A673 (cell line): ENCODE measurements around the gene NGB. TPM values are rescaled to one million over a fixed set of nuclear protein-coding genes. Genes with fewer than 3 reads are reported as not detected.

Source experiments
- BruUV-seq: library from RNA; stranded (reverse); fragments of 400-500 nt; replicated peaks from 2 replicates; lab custom pipeline; 2021; lab: Mats Ljungman, UMichigan
- CTCF ChIA-PET: fragments of 300-600 bp; sonication (Branson Sonifier 250); formaldehyde crosslinking; loops from one replicate; lab custom pipeline; 2022; ENCODE audit warnings: antibody characterized with exemption; lab: Charles Lee
- POLR2A ChIA-PET: fragments of 300-600 bp; sonication (Branson Sonifier 250); formaldehyde crosslinking; loops from one replicate; lab custom pipeline; 2022; ENCODE audit warnings: antibody characterized with exemption; ENCODE audit not compliant: low non-redundant PET; lab: Charles Lee
- DNase-seq: peaks from one replicate; pipeline ENCODE4 v3.0.0-alpha.2; 2015; ENCODE audit warnings: low spot score
- H3K27ac ChIP-seq: fragments of 200-600 bp; sonication (generic); 2 replicates; pipeline ENCODE4 v1.5.1; 2016; ENCODE audit warnings: mixed run types, low read depth, mild to moderate bottlenecking, mixed read lengths, antibody characterized with exemption, low read length; ENCODE audit not compliant: poor library complexity, severe bottlenecking
- H3K27me3 ChIP-seq: fragments of 200-600 bp; sonication (generic); replicated peaks from 2 replicates; pipeline ENCODE4 v1.6.1; 2017; ENCODE audit warnings: mixed run types, low read depth, mild to moderate bottlenecking, mixed read lengths, antibody characterized with exemption, low read length; ENCODE audit not compliant: insufficient read depth, poor library complexity
- H3K36me3 ChIP-seq: fragments of 200-600 bp; sonication (generic); 2 replicates; pipeline ENCODE4 v1.6.1; 2016; ENCODE audit warnings: mixed run types, mild to moderate bottlenecking, mixed read lengths, antibody characterized with exemption, low read length; ENCODE audit not compliant: insufficient read depth, poor library complexity, severe bottlenecking
- H3K4me1 ChIP-seq: fragments of 200-600 bp; sonication (generic); 2 replicates; pipeline ENCODE4 v1.6.1; 2017; ENCODE audit warnings: mixed run types, mild to moderate bottlenecking, mixed read lengths, antibody characterized with exemption, low read length; ENCODE audit not compliant: insufficient read depth, poor library complexity, severe bottlenecking
- H3K4me3 ChIP-seq: fragments of 200-600 bp; sonication (generic); 2 replicates; pipeline ENCODE4 v1.5.1; 2016; ENCODE audit warnings: low read depth, mixed run types, mild to moderate bottlenecking, mixed read lengths, low read length; ENCODE audit not compliant: poor library complexity, severe bottlenecking
- H3K9me3 ChIP-seq: fragments of 200-600 bp; sonication (generic); 2 replicates; pipeline ENCODE4 v1.6.1; 2016; ENCODE audit warnings: mixed run types, low read depth, mild to moderate bottlenecking, mixed read lengths, antibody characterized with exemption, low read length; ENCODE audit not compliant: poor library complexity, severe bottlenecking
- EZH2 ChIP-seq: fragments of 200-600 bp; sonication (generic); IDR thresholded peaks from 2 replicates; pipeline ENCODE4 v1.6.1; 2017; ENCODE audit warnings: borderline replicate concordance, low read depth, mild to moderate bottlenecking, mixed read lengths, antibody characterized with exemption, low read length; ENCODE audit not compliant: poor library complexity, severe bottlenecking
- intact Hi-C: fragments of 100-400 bp; cut with micrococcal nuclease; formaldehyde crosslinking; loops from one replicate; pipeline ENCODE4 v1.10.0; 2022; ENCODE audit not compliant: unreplicated experiment
- total RNA-seq: library from RNA; stranded (reverse); gene quantifications from 2 replicates; pipeline ENCODE4 v1.2.3, GENCODE V29; 2021
- TF ChIP-seq, protein P1 (sequence below): fragments of 300-800, 200-600 bp; sonication (generic); conservative IDR thresholded peaks from 2 replicates; pipeline ENCODE4 v1.5.1; 2017; ENCODE audit warnings: low read depth, mild to moderate bottlenecking, antibody characterized with exemption, low read length, moderate library complexity, mixed read lengths

Gene NGB
- total RNA-seq, 1 experiment from 2014 or later, result not detected

DNA sequence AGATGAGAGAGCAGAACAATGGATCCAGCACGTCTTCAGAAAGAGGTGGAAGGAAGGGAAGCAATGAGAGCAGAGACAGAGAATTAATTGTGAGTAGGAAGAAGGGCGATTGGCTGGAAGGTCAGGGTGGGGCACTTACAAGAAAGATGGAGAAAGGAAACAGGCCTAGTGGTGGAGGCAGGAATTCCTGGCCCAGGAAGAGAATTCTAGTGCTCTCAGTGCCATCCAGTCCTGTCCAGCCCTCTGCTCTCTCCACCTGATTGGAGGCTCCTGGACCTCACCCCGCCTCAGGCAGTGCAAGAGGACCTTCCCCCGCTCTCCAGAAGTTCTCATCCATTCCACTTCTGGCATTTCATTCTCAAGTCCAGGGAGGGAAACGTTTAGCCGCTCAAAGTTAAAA lies 43.0 kb downstream of the NGB start:
- no peaks in the 10 kb centered on the region for H3K9me3 ChIP-seq
- TF ChIP-seq EZH2, result no peak
- TF ChIP-seq, protein P1, sequence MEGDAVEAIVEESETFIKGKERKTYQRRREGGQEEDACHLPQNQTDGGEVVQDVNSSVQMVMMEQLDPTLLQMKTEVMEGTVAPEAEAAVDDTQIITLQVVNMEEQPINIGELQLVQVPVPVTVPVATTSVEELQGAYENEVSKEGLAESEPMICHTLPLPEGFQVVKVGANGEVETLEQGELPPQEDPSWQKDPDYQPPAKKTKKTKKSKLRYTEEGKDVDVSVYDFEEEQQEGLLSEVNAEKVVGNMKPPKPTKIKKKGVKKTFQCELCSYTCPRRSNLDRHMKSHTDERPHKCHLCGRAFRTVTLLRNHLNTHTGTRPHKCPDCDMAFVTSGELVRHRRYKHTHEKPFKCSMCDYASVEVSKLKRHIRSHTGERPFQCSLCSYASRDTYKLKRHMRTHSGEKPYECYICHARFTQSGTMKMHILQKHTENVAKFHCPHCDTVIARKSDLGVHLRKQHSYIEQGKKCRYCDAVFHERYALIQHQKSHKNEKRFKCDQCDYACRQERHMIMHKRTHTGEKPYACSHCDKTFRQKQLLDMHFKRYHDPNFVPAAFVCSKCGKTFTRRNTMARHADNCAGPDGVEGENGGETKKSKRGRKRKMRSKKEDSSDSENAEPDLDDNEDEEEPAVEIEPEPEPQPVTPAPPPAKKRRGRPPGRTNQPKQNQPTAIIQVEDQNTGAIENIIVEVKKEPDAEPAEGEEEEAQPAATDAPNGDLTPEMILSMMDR, result no peak
- no peak overlapping the region for H3K4me3 ChIP-seq
- intact Hi-C loops, result no loop called here
- H3K36me3 ChIP-seq, result no peaks in the 10 kb centered on the region
- H3K27me3 ChIP-seq, result no peaks in the 10 kb centered on the region
- H3K27ac ChIP-seq, result no peak overlapping the region
- H3K4me1 ChIP-seq, result no peaks in the 10 kb centered on the region
- CTCF ChIA-PET, result interaction anchor here (0.8 kb wide), 1 partner anchor 15 kb away, joined by 5 read pairs; no protein-coding TSS in a partner anchor
- no peak for DNase-seq
- no TSS peak for BruUV-seq
- POLR2A ChIA-PET, result interaction anchor here (0.7 kb wide), 1 partner anchor 570 kb away, joined by 3 read pairs; no protein-coding TSS in a partner anchor

DNA sequence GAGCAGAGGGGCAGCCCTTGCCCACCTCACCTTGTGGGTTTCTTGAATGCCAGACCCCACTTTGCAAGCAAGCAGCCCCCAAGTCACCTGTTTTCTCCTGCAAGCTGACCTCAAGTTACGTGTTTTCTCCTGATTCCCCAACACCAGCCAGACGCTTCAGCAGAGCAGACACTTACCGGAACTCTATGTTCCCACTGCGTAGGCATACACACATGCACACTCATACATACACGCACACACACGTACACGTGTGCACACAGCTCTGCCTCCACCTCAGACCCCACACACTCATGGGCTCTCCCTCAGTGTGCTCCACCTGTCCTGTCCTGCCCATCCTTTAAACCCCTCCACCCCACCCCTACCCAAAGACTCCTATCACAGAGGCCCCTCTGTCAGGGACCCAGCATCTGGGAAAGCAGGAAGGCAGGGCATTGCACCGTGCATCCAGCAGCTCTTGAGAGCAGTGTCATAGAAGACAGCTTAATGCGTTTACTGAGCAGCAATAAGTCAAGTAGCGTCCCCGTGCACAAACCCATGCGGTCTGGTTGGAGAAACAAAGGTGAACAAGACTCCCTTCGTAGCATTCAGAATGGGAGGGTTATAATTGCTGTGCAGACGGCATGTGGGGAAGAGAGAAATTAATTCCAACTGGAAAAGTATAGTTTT lies 45.0 kb downstream of the NGB start:
- intact Hi-C loops, result no loop called here
- Histone ChIP-seq H3K4me3 (no peak overlapping the region), H3K4me1 (no peaks in the 10 kb centered on the region), H3K9me3 (no peaks in the 10 kb centered on the region), H3K27ac (no peak overlapping the region), H3K27me3 (no peaks in the 10 kb centered on the region), H3K36me3 (no peaks in the 10 kb centered on the region)
- no TSS peak for BruUV-seq
- no peak for DNase-seq
- POLR2A ChIA-PET, result no interaction called here
- TF ChIP-seq EZH2, result no peak
- TF ChIP-seq, protein P1, result no peak
- CTCF ChIA-PET, result no interaction called here

DNA sequence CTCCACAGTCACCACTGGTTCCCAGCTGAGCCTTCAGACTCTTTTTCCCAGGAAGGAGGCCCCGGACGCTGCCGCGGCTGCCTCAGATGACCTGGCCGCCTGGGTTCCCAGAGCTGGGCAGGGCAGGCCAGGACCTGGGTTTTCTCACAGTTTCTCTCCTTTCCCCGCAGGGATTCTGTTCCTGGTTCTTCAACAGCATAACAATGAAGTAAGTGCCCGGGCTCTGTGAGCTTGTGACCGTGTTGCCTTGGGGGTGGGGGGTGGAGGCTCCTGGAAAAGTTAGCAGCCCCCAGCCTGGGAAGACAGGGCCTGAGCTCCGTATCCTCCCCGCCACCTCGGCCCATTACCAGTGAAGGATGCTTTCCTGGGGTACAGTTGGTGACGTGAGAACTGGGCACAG lies 45.8 kb downstream of the NGB start:
- ChIA-PET CTCF (interaction anchor here (0.6 kb wide), 1 partner anchor 493 kb away, joined by 5 read pairs; no protein-coding TSS in a partner anchor), POLR2A (no interaction called here)
- TF ChIP-seq, protein P1, result no peak
- TF ChIP-seq EZH2, result no peak
- Histone ChIP-seq H3K27me3 (no peaks in the 10 kb centered on the region), H3K36me3 (no peaks in the 10 kb centered on the region), H3K9me3 (no peaks in the 10 kb centered on the region), H3K4me3 (no peak overlapping the region), H3K27ac (no peak overlapping the region), H3K4me1 (no peaks in the 10 kb centered on the region)
- DNase-seq, result no peak
- no TSS peak for BruUV-seq
- intact Hi-C loops, result no loop called here
